Measurements from ENCODE around the gene GNAQ.

GNAQ gene

DNA sequence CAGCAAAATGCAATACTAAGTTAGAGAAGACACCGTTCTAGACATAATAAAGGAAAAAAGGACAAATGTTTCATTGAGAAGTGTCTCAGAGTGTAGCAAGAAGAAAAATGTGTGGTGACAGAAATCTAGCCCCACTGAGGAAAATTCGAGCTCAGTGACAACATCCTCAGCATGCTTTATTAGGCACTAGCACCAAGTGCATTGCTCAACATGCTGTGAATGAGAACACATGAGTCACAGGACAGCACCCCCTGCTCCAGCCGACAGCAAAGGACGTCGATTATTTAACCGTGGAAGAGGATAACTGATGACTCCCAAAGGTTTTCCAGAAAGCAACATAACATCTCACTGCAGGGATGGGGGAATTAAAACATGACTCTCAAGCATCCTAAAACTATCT lies 182.7 kb downstream of the GNAQ start:
- no peak overlapping the region for H3K27ac Mint-ChIP-seq
- peaks cover 0 to 2% of the 10 kb centered on the region in 2 donors for H3K4me1 Mint-ChIP-seq (ENCODE audit: low read depth in 2 of 2)
- peaks cover 0 to 6% of the 10 kb centered on the region in 2 donors for H3K27me3 Mint-ChIP-seq
- H3K4me3 Mint-ChIP-seq: no peak overlapping the region
- no peaks in the 10 kb centered on the region for H3K36me3 Mint-ChIP-seq (ENCODE audit: insufficient read depth)
- no peaks in the 10 kb centered on the region for H3K9me3 Mint-ChIP-seq
- no peak for DNase-seq
- ATAC-seq (replicated peaks): no peak

DNA sequence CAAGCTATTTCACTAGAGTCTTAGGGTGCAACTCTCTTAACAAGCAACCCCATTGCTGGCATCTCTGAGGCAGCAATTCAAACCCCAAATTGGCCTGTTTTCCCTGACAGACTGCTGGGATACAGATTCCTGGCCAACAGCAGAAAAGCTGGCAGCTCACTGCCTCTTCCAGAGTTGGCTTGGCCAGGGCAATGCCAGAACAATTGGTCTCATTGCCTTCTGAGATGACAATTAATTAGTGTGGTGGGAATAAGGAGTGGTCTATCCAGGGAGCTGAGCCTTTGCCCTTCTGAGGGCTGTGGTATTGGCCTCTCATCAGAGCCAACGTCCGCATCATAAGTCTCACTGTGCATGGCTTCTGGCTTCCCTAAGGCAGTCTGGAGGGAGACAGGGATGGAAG lies 183.2 kb downstream of the GNAQ start:
- Mint-ChIP-seq H3K4me3 (no peak overlapping the region), H3K27ac (no peak overlapping the region)
- ATAC-seq (replicated peaks): no peak

DNA sequence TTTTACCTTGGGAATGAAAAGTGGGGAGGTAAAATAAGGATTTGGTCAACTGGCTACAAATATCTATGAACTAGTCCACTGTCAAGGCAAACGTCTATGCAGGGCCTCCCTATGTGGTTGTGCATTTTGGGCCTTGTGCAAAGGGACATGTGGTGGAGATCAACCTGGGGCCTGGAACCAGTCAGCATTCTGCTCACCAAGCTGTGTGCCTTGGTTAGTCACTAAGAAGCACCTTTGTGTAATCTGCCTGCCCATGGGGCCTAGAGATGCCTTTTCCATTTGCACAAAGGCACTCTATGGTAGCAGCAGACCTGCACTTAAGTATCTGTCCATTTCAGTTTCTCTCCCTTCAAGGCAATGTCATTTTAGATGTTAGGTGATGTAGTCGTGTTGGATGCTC lies 184.0 kb downstream of the GNAQ start:
- Mint-ChIP-seq H3K27me3 (peaks cover 0 to 6% of the 10 kb centered on the region in 2 donors), H3K27ac (no peak overlapping the region), H3K9me3 (no peaks in the 10 kb centered on the region), H3K4me3 (no peak overlapping the region), H3K36me3 (ENCODE audit: insufficient read depth) (no peaks in the 10 kb centered on the region), H3K4me1 (ENCODE audit: low read depth in 2 of 2) (peaks cover 0 to 2% of the 10 kb centered on the region in 2 donors)
- ATAC-seq (replicated peaks) (no peak), DNase-seq (no peak)

More for the DNA sequence above, 183.2 kb downstream of the GNAQ start:
- DNase-seq: no peak
- no peaks in the 10 kb centered on the region for H3K36me3 Mint-ChIP-seq (ENCODE audit: insufficient read depth)
- no peaks in the 10 kb centered on the region for H3K9me3 Mint-ChIP-seq
- peaks cover 0 to 6% of the 10 kb centered on the region in 2 donors for H3K27me3 Mint-ChIP-seq
- peaks cover 0 to 2% of the 10 kb centered on the region in 2 donors for H3K4me1 Mint-ChIP-seq (ENCODE audit: low read depth in 2 of 2)

DNA sequence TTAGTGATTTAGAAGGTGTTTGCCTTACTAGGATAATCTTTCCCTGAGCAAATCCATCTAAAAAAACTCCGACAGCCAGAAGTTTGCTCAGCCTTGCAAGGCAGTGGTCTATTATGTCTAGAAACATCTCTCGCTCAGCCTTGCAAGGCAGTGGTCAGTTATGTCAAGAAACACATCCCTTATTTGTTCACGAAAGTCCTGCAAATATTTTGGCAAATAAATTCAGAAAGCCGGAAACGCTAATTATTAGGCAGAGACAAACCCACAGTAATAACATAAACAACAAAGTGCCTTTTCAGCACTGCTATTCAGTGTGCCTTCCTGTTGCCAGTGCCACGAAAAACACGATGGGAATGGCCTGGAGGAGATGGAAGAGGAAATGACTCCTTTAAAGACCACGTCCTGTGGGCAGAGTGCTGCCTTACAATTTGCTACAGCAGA lies 184.5 kb downstream of the GNAQ start:
- H3K4me1 Mint-ChIP-seq (ENCODE audit: low read depth in 2 of 2): peaks cover 0 to 2% of the 10 kb centered on the region in 2 donors

DNA sequence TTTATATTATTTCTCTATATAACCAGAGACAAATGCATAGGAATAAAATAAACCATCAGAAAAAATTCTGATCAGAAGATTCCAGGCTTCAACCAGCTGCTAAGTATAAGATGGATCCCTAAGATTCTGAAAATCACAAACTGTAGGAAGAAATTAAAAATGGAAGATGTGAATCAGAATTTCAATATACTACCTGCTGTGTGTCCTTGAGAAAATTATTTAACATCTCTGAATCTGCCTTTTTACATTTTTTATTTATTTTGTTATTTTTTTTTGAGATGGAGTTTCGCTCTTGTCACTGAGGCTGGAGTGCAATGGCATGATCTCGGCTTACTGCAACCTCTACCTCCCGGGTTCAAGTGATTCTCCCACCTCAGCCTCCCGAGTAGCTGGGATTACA lies 187.2 kb downstream of the GNAQ start:
- peaks cover 0 to 2% of the 10 kb centered on the region in 2 donors for H3K4me1 Mint-ChIP-seq (ENCODE audit: low read depth in 2 of 2)
- no peak overlapping the region for H3K27ac Mint-ChIP-seq
- ATAC-seq (replicated peaks) (no peak), DNase-seq (no peak)
- no peak overlapping the region for H3K4me3 Mint-ChIP-seq
- peaks cover 0 to 6% of the 10 kb centered on the region in 2 donors for H3K27me3 Mint-ChIP-seq
- H3K9me3 Mint-ChIP-seq: no peaks in the 10 kb centered on the region
- H3K36me3 Mint-ChIP-seq (ENCODE audit: insufficient read depth): no peaks in the 10 kb centered on the region

More for the DNA sequence above, 184.5 kb downstream of the GNAQ start:
- H3K4me3 Mint-ChIP-seq: no peak overlapping the region
- H3K9me3 Mint-ChIP-seq: no peaks in the 10 kb centered on the region
- DNase-seq: no peak
- peaks cover 0 to 6% of the 10 kb centered on the region in 2 donors for H3K27me3 Mint-ChIP-seq
- H3K36me3 Mint-ChIP-seq (ENCODE audit: insufficient read depth): no peaks in the 10 kb centered on the region
- no peak for ATAC-seq (replicated peaks)
- no peak overlapping the region for H3K27ac Mint-ChIP-seq

DNA sequence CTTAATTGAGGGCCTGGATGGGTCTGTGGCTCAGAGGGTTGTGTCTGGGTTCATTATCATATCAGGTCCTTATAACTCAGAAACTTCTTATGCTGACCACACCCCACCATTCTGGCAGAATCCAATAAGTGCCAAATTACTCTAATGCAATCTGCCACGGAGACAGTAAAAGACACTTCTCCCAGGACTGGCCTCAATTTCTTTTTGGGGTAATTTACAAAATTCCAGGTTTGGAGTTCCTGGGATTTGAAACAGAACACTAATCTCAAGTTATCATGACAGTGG lies 187.8 kb downstream of the GNAQ start:
- H3K36me3 Mint-ChIP-seq (ENCODE audit: insufficient read depth): no peaks in the 10 kb centered on the region
- H3K4me1 Mint-ChIP-seq (ENCODE audit: low read depth in 2 of 2): peaks cover 0 to 2% of the 10 kb centered on the region in 2 donors
- no peak overlapping the region for H3K27ac Mint-ChIP-seq
- no peak for ATAC-seq (replicated peaks)
- no peak for DNase-seq
- H3K27me3 Mint-ChIP-seq: peaks cover 0 to 5% of the 10 kb centered on the region in 2 donors
- no peaks in the 10 kb centered on the region for H3K9me3 Mint-ChIP-seq
- H3K4me3 Mint-ChIP-seq: no peak overlapping the region

DNA sequence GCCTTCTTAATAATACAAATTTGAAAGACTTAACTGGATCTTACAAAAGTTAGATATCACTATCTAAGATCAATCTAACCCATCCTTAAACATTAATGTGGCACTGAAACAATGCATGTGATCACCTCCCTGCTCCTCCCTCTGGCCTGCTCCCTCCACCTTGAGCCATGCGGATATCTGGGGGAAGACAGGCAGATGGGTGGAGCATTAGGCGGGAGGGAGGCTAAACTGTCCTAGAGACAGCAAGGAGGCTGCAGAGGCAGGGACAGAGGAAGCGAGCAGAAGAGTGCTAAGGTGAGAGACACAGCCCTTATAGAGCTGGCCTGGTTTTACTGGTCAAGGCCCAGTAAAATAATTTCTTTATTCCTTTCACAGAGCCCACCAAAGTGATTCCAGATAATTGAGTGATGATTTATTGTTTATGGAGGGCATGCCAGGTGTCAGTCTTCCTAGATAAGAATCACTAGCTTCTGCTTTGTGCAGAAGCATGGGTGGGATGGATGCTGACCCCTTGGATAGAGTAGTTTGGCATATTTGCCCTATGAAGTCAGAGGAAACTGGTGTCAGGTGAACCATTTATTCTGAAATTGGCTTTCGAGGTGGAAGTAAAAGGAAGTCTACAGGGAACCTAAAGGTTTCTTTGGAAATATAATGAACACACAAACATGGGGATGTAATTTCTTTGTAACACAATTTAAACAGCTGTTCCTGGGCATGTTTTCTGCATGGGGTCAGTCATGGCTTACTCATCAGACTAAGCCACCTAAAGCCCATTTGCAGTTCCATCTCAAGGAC lies 188.3 kb downstream of the GNAQ start:
- no peak for DNase-seq
- Mint-ChIP-seq H3K4me1 (ENCODE audit: low read depth in 2 of 2) (no peaks in the 10 kb centered on the region), H3K36me3 (ENCODE audit: insufficient read depth) (no peaks in the 10 kb centered on the region), H3K4me3 (no peak overlapping the region), H3K27me3 (no peaks in the 10 kb centered on the region), H3K9me3 (no peaks in the 10 kb centered on the region), H3K27ac (no peak overlapping the region)
- no peak for ATAC-seq (replicated peaks)

DNA sequence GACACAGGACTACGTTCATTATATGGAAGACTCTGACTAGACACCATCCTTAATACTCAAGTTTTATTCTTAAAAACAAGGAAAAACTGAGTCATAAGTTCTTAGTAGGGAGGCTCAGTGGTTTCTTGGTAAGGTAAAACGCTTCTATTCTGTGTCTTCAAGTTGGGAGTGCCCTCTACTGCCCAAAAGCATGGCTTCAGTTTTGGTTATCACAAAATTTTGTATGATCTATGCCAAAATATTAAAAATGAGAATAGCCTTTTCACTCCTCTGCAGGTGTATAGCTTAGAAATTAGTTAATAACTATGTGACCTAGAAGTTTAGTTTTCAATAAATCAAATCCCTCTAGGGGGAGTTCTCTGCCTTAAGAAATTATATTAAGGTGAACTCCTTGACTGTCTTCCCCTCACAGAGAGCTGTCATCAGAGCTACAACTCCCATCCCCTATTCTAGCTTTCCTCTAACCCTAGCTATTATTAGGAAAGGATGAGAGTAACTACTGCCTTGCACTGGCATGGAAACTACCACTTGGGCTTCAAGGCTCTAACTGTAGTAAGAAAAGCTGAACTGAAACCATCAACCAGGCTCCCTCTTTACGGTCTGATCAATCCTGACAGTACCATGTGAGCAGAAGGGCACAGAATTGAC lies 189.7 kb downstream of the GNAQ start:
- Mint-ChIP-seq H3K27me3 (no peaks in the 10 kb centered on the region), H3K4me3 (no peak overlapping the region), H3K27ac (no peak overlapping the region), H3K36me3 (ENCODE audit: insufficient read depth) (no peaks in the 10 kb centered on the region), H3K4me1 (ENCODE audit: low read depth in 2 of 2) (no peaks in the 10 kb centered on the region), H3K9me3 (no peaks in the 10 kb centered on the region)
- no peak for ATAC-seq (replicated peaks)
- DNase-seq: no peak

DNA sequence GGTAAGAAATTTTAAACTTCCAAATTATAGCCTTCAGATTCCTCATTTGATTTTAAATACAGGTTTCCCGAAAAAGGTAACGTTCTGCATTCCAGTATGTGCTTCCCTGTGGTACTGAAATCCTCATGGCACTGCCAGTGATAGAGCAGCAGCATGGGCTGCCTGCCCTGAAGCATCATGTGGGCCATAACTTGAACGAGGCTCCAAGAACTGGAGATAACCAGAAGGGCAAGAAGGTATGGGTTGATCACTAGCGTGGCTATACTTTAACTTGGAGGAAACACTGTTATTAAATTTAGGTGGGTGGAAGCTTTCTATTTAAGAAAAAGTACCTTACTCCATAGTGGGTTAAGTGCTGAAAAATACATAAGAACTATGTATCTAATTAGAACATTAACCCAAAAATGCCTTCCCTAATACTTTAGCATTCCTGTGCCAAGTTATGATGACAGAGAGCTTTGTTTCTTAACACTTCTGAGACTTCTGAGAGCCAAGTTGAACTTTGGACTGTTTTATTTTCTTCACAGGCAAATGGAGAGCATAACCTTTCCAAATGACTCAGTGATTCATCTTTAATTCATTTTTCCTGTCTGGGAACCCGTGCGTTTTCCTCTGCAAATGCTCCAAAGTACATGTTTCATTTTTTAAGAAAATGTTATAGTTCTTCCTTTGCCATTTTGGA lies 192.0 kb downstream of the GNAQ start:
- ATAC-seq (replicated peaks) (no peak), DNase-seq (no peak)
- Mint-ChIP-seq H3K27ac (no peak overlapping the region), H3K36me3 (ENCODE audit: insufficient read depth) (no peaks in the 10 kb centered on the region), H3K4me3 (no peak overlapping the region), H3K9me3 (no peaks in the 10 kb centered on the region), H3K27me3 (no peaks in the 10 kb centered on the region), H3K4me1 (ENCODE audit: low read depth in 2 of 2) (no peaks in the 10 kb centered on the region)

DNA sequence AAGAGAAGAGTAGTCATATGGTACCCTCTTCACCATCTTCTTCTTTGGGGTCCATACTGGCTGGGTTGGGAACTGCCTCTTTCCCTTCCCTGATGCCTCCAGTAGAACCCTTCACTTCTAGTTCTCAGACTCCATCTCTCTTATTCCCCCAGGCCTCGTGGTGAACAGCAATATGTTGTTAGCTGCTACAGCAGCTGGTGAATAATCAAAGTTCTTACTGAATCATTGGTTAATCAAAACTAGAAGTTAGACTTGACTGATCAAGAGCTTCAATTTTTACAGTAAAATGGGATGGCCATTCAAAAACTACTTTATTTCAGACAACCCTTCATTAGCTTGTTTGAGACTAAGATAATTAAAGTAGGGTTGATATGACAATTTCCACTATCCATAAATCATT lies 192.6 kb downstream of the GNAQ start:
- no peak for ATAC-seq (replicated peaks)
- no peak for DNase-seq
- Mint-ChIP-seq H3K9me3 (no peaks in the 10 kb centered on the region), H3K4me3 (no peak overlapping the region), H3K36me3 (ENCODE audit: insufficient read depth) (no peaks in the 10 kb centered on the region), H3K27ac (no peak overlapping the region), H3K27me3 (no peaks in the 10 kb centered on the region), H3K4me1 (ENCODE audit: low read depth in 2 of 2) (no peaks in the 10 kb centered on the region)

DNA sequence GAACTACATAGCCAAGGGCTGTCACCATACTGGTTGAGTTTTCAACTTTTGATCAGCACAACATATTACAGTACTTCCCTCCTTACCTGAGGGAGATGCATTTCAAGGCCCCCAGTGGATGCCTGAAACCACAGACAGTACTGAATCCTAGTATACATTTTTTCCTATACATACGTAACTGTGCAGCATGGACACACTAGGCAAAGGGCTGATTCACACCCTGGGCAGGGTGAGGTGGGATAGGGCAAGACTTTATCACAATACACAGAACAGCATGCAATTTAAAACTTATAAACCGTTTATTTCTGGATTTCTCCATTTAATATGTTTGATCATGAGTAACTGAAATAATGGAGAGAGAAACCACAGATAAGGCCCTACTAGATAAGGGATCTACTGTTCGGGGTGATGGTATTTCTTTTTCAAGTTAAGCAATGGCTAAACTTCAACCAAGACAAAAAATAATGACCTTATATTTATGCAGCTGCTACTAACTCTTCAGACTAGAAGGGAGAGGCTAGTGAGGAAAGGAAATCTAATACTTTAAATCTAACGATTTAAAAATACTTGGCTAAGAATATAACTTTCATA lies 196.6 kb downstream of the GNAQ start:
- no peak overlapping the region for H3K4me3 Mint-ChIP-seq

DNA sequence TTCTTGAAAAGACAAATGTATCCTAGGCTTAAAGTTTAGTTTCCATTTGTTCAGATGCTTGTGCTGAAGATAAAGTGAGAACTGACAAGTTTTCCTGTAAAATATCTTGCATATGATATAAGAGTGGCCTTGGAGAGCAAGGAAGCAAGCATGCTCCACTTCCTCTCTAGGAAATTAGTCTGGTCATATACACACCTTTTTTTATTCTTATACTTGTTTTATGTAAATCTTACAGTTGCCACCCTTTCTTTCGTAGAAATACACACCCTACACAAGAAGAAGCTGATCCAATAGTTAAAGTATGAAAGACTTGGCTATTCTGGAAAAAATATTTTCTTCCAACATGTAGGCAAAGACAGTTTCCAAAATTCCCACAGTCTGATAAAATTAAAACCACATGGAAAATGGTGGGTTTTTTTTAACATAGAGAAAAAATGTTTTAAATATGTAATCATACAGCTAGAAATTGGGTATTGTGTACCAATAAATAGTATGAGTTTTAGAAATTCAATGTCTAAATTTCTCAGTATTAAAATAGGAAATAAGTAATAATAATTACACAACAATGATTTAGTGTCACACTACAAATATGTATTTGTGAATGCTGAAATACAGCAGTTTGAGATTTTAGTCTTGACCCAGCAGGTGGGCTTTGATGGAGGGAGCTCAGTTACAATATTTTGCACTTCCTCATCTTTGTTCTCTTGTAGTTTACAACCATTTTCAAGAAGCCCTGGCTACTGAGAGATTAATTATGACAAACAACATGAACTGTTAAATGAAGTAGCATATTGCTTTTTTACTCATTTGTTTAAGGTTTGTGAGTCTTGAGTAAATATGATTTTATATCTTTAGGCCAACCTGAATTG lies 197.8 kb downstream of the GNAQ start:
- ATAC-seq (replicated peaks) (no peak), DNase-seq (no peak)
- H3K4me1 Mint-ChIP-seq (ENCODE audit: low read depth in 2 of 2): peaks cover 0 to 11% of the 10 kb centered on the region in 2 donors
- H3K27me3 Mint-ChIP-seq: no peaks in the 10 kb centered on the region
- peaks cover 3% of the 10 kb centered on the region for H3K36me3 Mint-ChIP-seq (ENCODE audit: insufficient read depth)
- H3K4me3 Mint-ChIP-seq: no peak overlapping the region
- no peak overlapping the region for H3K27ac Mint-ChIP-seq
- no peaks in the 10 kb centered on the region for H3K9me3 Mint-ChIP-seq

More for the DNA sequence above, 196.6 kb downstream of the GNAQ start:
- no peak overlapping the region for H3K27ac Mint-ChIP-seq
- DNase-seq (no peak), ATAC-seq (replicated peaks) (no peak)
- peaks cover 3% of the 10 kb centered on the region for H3K36me3 Mint-ChIP-seq (ENCODE audit: insufficient read depth)
- H3K9me3 Mint-ChIP-seq: no peaks in the 10 kb centered on the region
- no peaks in the 10 kb centered on the region for H3K27me3 Mint-ChIP-seq
- H3K4me1 Mint-ChIP-seq (ENCODE audit: low read depth in 2 of 2): peaks cover 0 to 9% of the 10 kb centered on the region in 2 donors

DNA sequence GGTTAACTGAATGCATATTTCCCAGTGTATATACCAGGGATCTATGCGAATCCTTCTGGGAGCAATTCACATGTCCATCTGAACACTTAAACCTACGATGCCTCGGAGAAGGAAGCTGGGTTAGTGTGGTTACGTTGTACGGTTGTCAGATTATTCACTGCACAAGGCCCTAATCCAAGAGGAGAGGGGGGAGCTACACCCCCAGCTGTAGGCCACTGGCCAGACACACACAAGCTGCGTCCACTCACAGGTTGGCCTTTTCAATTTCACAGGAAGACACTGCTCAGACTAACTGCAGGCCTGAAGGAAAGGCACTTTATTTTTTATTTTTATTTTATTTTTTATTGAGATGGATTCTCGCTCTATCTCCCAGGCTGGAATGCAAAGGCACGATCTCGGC lies 199.0 kb downstream of the GNAQ start:
- no peak overlapping the region for H3K4me3 Mint-ChIP-seq
- no peaks in the 10 kb centered on the region for H3K27me3 Mint-ChIP-seq
- no peak for DNase-seq
- ATAC-seq (replicated peaks): no peak
- no peaks in the 10 kb centered on the region for H3K9me3 Mint-ChIP-seq
- peaks cover 3% of the 10 kb centered on the region for H3K36me3 Mint-ChIP-seq (ENCODE audit: insufficient read depth)
- peaks cover 0 to 13% of the 10 kb centered on the region in 2 donors for H3K4me1 Mint-ChIP-seq (ENCODE audit: low read depth in 2 of 2)
- no peak overlapping the region for H3K27ac Mint-ChIP-seq

Measured in effector memory CD8-positive, alpha-beta T cell (primary cell).